GM12878 (cell line): Measurements from ENCODE around the gene HMGCR. TPM values are rescaled to one million over a fixed set of nuclear protein-coding genes. Genes with fewer than 3 reads are reported as not detected.

Source experiments
- ATAC-seq: fragments of 200-7000 bp; cut with Tn5 transposase; 3 replicates; pipeline ENCODE4 v1.9.1; 2020; ENCODE audit warnings: mild to moderate bottlenecking, moderate library complexity
- BruUV-seq: library from RNA; stranded (reverse); fragments of 400-500 nt; replicated peaks from 2 replicates; lab custom pipeline; 2021; lab: Mats Ljungman, UMichigan
- CTCF ChIA-PET: fragments of 300-600 bp; sonication (Branson Sonifier 250); formaldehyde crosslinking; extraction: SDS; loops from one replicate; lab custom pipeline; 2021; ENCODE audit warnings: inconsistent platforms; lab: Yijun Ruan, JAX
- POLR2A ChIA-PET: fragments of 350-600 bp; formaldehyde crosslinking; extraction: SDS; loops from one replicate; lab custom pipeline; 2021; ENCODE audit warnings: inconsistent platforms; lab: Charles Lee
- RAD21 ChIA-PET: fragments of 300-600 bp; sonication (Branson Sonifier 250); formaldehyde crosslinking; loops from one replicate; lab custom pipeline; 2023; ENCODE audit warnings: antibody characterized with exemption; ENCODE audit not compliant: unreplicated experiment; lab: Charles Lee
- SMC1A ChIA-PET: fragments of 300-600 bp; sonication (Branson Sonifier 250); formaldehyde crosslinking; loops from one replicate; lab custom pipeline; 2023; ENCODE audit not compliant: unreplicated experiment, uncharacterized antibody; lab: Charles Lee
- DNase-seq: peaks from one replicate; pipeline ENCODE4 v3.0.0-alpha.2; 2011; ENCODE audit warnings: low read depth, low spot score
- FAIRE-seq: peaks from 3 replicates; lab custom pipeline; 2011; peaks lifted over from hg19 to GRCh38; lab: Jason Lieb, UNC
- H2AFZ ChIP-seq: 2 replicates; pipeline ENCODE4 v1.6.0; 2011; ENCODE audit warnings: low read depth, low read length, control low read depth; ENCODE audit not compliant: control insufficient read depth
- H3K27ac ChIP-seq: 2 replicates; pipeline ENCODE4 v1.5.1; 2011; ENCODE audit warnings: control low read depth; ENCODE audit not compliant: control insufficient read depth, insufficient read depth
- H3K27me3 ChIP-seq, 2 experiments: replicated peaks in 1 of 2; 2 replicates each; pipeline versions ENCODE4 v1.6.0 to v1.6.1; 2011; ENCODE audit warnings: low read length in 1 of 2; ENCODE audit not compliant: control insufficient read depth in 2 of 2, insufficient read depth in 2 of 2
- H3K36me3 ChIP-seq, 2 experiments: 2 replicates each; pipeline ENCODE4 v1.5.1; 2011; ENCODE audit warnings: low read length in 1 of 2; ENCODE audit not compliant: control insufficient read depth in 2 of 2, insufficient read depth in 2 of 2
- H3K4me1 ChIP-seq: 2 replicates; pipeline ENCODE4 v1.6.1; 2011; ENCODE audit warnings: mild to moderate bottlenecking, low read length, moderate library complexity, mixed read lengths; ENCODE audit not compliant: control insufficient read depth, insufficient read depth
- H3K4me2 ChIP-seq: 2 replicates; pipeline ENCODE4 v1.6.0; 2011; ENCODE audit warnings: control low read depth; ENCODE audit not compliant: control insufficient read depth, insufficient read depth
- H3K4me3 ChIP-seq: fragments of 200-600 bp; sonication (generic); 2 replicates; pipeline ENCODE4 v1.5.1; 2016
- H3K79me2 ChIP-seq: 2 replicates; pipeline ENCODE4 v1.6.0; 2011; ENCODE audit warnings: low read length; ENCODE audit not compliant: control insufficient read depth, insufficient read depth
- H3K9ac ChIP-seq: 2 replicates; pipeline ENCODE4 v1.8.0; 2011; ENCODE audit warnings: low read length, control low read depth, mixed read lengths; ENCODE audit not compliant: control insufficient read depth, insufficient read depth
- H3K9me3 ChIP-seq: replicated peaks from 3 replicates; pipeline ENCODE4 v1.5.1; 2011; ENCODE audit warnings: mild to moderate bottlenecking, low read length; ENCODE audit not compliant: control insufficient read depth, insufficient read depth
- H4K20me1 ChIP-seq: 2 replicates; pipeline ENCODE4 v1.6.0; 2011; ENCODE audit not compliant: control insufficient read depth, insufficient read depth
- CHD4 ChIP-seq: fragments of 200-600 bp; sonication (generic); IDR thresholded peaks from 2 replicates; pipeline ENCODE4 v1.6.1; 2016; ENCODE audit warnings: mild to moderate bottlenecking
- EED ChIP-seq: sonication (generic); IDR thresholded peaks from 2 replicates; pipeline ENCODE4 v1.6.1; 2016; ENCODE audit warnings: antibody characterized with exemption, low read depth
- HDAC2 ChIP-seq: fragments of 200-600 bp; sonication (generic); IDR thresholded peaks from 2 replicates; pipeline ENCODE4 v1.6.1; 2017
- MYB ChIP-seq: fragments of 150-350 bp; IDR thresholded peaks from 2 replicates; pipeline ENCODE4 v1.6.1; 2014; ENCODE audit warnings: mild to moderate bottlenecking, low read depth, low read length, borderline replicate concordance
- NR2C1 ChIP-seq: fragments of 450-650 bp; IDR thresholded peaks from 2 replicates; pipeline ENCODE4 v1.6.1; 2017; ENCODE audit warnings: antibody characterized with exemption, mild to moderate bottlenecking, moderate library complexity
- NRF1 ChIP-seq: conservative IDR thresholded peaks from 2 replicates; pipeline ENCODE4 v1.6.1; 2011; ENCODE audit warnings: mild to moderate bottlenecking, low read depth, low read length, improper control_type of control experiment
- POLR2A ChIP-seq: IDR thresholded peaks from 2 replicates; pipeline ENCODE4 v1.6.1; 2011; ENCODE audit warnings: low read depth, mild to moderate bottlenecking, low read length
- SIX5 ChIP-seq: IDR thresholded peaks from 2 replicates; pipeline ENCODE4 v1.6.1; 2011; ENCODE audit warnings: mild to moderate bottlenecking, low read depth, low read length, moderate library complexity; ENCODE audit not compliant: severe bottlenecking
- SMARCA5 ChIP-seq: fragments of 450-650 bp; IDR thresholded peaks from 2 replicates; pipeline ENCODE4 v1.6.1; 2017; ENCODE audit warnings: mild to moderate bottlenecking
- SREBF2 ChIP-seq: IDR thresholded peaks from 2 replicates; pipeline ENCODE4 v1.6.1; 2012; ENCODE audit warnings: mild to moderate bottlenecking, low read length
- SUZ12 ChIP-seq: fragments of 200-600 bp; sonication (generic); IDR thresholded peaks from one replicate; pipeline ENCODE4 v1.6.1; 2018; ENCODE audit warnings: antibody characterized with exemption, mild to moderate bottlenecking; ENCODE audit not compliant: unreplicated experiment
- TAF1 ChIP-seq: IDR thresholded peaks from 2 replicates; pipeline ENCODE4 v1.6.1; 2011; ENCODE audit warnings: mild to moderate bottlenecking, low read depth, low read length, borderline replicate concordance
- TARDBP ChIP-seq: IDR thresholded peaks from 2 replicates; pipeline ENCODE4 v1.6.1; 2016; ENCODE audit warnings: borderline replicate concordance
- TCF12 ChIP-seq: IDR thresholded peaks from 2 replicates; pipeline ENCODE4 v1.6.1; 2011; ENCODE audit warnings: low read depth, mild to moderate bottlenecking, low read length
- ZZZ3 ChIP-seq: IDR thresholded peaks from 2 replicates; pipeline ENCODE4 v1.6.1; 2011; ENCODE audit warnings: low read depth; ENCODE audit not compliant: control insufficient read depth, insufficient read length
- WGBS: methylation state at CpG from one replicate; pipeline ENCODE4 v1.1.6; 2016; ENCODE audit warnings: low lambda C conversion rate; ENCODE audit not compliant: insufficient replicate concordance, insufficient coverage; ENCODE audit errors: missing lambda C conversion rate; 5-methylcytosine and 5-hydroxymethylcytosine counted together
- in situ Hi-C: fragments of 300-500 bp; cut with MboI; formaldehyde crosslinking; loops from 9 replicates; pipeline ENCODE4 v1.14.3; 2018; ENCODE audit warnings: mixed read lengths
- intact Hi-C: fragments of 100-400 bp; cut with micrococcal nuclease; formaldehyde crosslinking; loops from one replicate; pipeline ENCODE4 v1.14.2; 2022; ENCODE audit not compliant: unreplicated experiment
- polyA plus RNA-seq, 11 experiments: library from polyadenylated mRNA; depleted of rRNA in 4 of 11; unstranded in 6 of 11; stranded (reverse) in 5 of 11; fragments of >200 nt; fragmentation: Nextera tagmentation in 4 of 11; fragmentation: Illumina TruSeq in 1 of 11; extraction: Ambion mirVana in 4 of 11; extraction: Trizol in 1 of 11; gene quantifications; 1 replicate in 1 of 11; 2 replicates in 10 of 11; pipeline versions ENCODE4 v1.2.1 to v1.2.3, GENCODE V29; 2011 to 2016; ENCODE audit warnings: inconsistent platforms in 2 of 11, missing spikeins in 2 of 11, low read depth in 1 of 11
- total RNA-seq, 4 experiments: library from RNA; depleted of rRNA in 3 of 4; stranded (reverse); fragments of >200 nt in 3 of 4; fragmentation: Illumina TruSeq in 1 of 4; extraction: Trizol in 1 of 4; gene quantifications; 2 replicates each; pipeline versions ENCODE4 v1.2.1 to v1.2.3, GENCODE V29; 2013 to 2021
- TF ChIP-seq, protein P1 (sequence below), 3 experiments: IDR thresholded peaks in 2 of 3; conservative IDR thresholded peaks in 1 of 3; 2 replicates each; pipeline ENCODE4 v1.5.1; 2011; ENCODE audit warnings: low read depth in 3 of 3, low read length in 3 of 3, mild to moderate bottlenecking in 3 of 3, control low read depth in 2 of 3, moderate library complexity in 2 of 3, inconsistent platforms in 1 of 3, mixed read lengths in 1 of 3; ENCODE audit not compliant: control insufficient read depth in 2 of 3, insufficient read depth in 1 of 3; ENCODE audit errors: extremely low read depth in 1 of 3
- TF ChIP-seq, protein P2 (sequence below): IDR thresholded peaks from 2 replicates; pipeline ENCODE4 v1.6.1; 2011; ENCODE audit warnings: low read depth, low read length, improper control_type of control experiment, borderline replicate concordance
- TF ChIP-seq, protein P3 (sequence below): fragments of 450-650 bp; IDR thresholded peaks from 2 replicates; pipeline ENCODE4 v1.6.1; 2017; ENCODE audit warnings: mild to moderate bottlenecking, low read depth, inconsistent platforms; ENCODE audit not compliant: poor library complexity, severe bottlenecking

HMGCR gene
- total and polyA plus RNA-seq, 10 of the 15 experiments (the other 5 are each of a cell fraction or from before 2014, with no cell fraction given) = 30.8 to 119 (median 73.9) TPM

DNA sequence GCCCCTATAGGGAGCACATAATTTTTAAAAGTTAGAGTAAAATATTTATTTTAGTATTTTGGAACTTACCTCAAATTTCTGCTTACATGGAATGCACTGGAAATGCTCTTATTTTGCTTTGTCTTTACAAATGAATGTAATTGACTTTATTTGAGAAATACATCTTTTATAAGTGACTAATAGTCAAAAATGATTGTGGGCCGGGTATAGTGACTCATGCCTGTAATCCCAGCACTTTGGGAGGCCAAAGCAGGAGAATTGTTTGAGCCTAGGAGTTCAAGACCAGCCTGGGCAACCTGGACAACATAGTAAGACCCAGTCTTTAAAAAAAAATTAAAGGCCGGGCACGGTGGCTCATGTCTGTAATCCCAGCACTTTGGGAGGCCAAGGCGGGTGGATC lies 5.8 kb downstream of the HMGCR start:
- H4K20me1 ChIP-seq = peaks cover 4% of the 10 kb centered on the region; the same call in 1 of the 2 replicates

DNA sequence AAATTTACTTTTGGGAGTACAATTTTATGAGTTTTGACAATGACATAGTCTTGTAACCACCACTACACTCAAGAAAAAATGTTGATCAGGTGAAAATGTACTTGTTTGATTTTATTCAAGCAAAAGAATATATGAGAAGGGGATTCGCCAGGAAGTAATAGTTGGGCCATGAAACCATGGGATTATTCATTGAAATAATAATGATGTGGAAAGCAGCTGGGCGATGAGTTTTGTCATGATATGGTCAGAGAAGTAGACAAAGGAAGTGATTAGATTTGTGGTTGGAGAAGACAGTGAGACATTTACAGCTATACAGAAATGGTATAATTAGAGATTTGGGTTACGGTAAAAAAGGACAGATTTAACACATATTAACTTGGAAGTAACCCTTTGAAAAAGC lies 11.2 kb downstream of the HMGCR start:
- BruUV-seq = no TSS peak
- no peaks in the 10 kb centered on the region; the same call in 1 of the 2 replicates for H3K4me1 ChIP-seq
- H3K9me3 ChIP-seq = no peaks in the 10 kb centered on the region; the same call in 2 of the 3 replicates
- no peaks in the 10 kb centered on the region for H3K27me3 ChIP-seq
- ATAC-seq = no peak
- H3K4me2 ChIP-seq = no peak overlapping the region
- H3K79me2 ChIP-seq = peaks cover 19% of the 10 kb centered on the region
- peaks cover 3 to 58% of the 10 kb centered on the region in 2 experiments for H3K36me3 ChIP-seq
- no peak overlapping the region for H3K9ac ChIP-seq
- H3K27ac ChIP-seq = no peak overlapping the region
- in situ Hi-C loops = no loop called here
- no peak for DNase-seq
- H3K4me3 ChIP-seq = no peak overlapping the region
- ChIA-PET RAD21 (interaction anchor here (0.8 kb wide), 1 partner anchor 11 kb away, joined by 4 read pairs; the partner anchor contains the start of gene HMGCR), POLR2A (interaction anchor here (0.5 to 0.8 kb wide), 4 partner anchors 22 to 1809 kb away, joined by 3 read pairs; no protein-coding TSS in a partner anchor), SMC1A (interaction anchor here (1.0 to 1.7 kb wide), 2 partner anchors 10 to 12 kb away, joined by 4 read pairs; no protein-coding TSS in a partner anchor), CTCF (no interaction called here)
- intact Hi-C loops = loop anchor here (10.0 kb wide), 1 partner anchor 337 kb away; no protein-coding TSS in a partner anchor
- H2AFZ ChIP-seq = no peak overlapping the region
- 98% methylated on average over 3 of the region's 3 CpGs for WGBS
- no peaks in the 10 kb centered on the region for H4K20me1 ChIP-seq
- no peak for FAIRE-seq
- TF ChIP-seq ZZZ3 (no peak), TARDBP (no peak), HDAC2 (no peak), NR2C1 (no peak), SREBF2 (no peak)
- TF ChIP-seq, protein P1, sequence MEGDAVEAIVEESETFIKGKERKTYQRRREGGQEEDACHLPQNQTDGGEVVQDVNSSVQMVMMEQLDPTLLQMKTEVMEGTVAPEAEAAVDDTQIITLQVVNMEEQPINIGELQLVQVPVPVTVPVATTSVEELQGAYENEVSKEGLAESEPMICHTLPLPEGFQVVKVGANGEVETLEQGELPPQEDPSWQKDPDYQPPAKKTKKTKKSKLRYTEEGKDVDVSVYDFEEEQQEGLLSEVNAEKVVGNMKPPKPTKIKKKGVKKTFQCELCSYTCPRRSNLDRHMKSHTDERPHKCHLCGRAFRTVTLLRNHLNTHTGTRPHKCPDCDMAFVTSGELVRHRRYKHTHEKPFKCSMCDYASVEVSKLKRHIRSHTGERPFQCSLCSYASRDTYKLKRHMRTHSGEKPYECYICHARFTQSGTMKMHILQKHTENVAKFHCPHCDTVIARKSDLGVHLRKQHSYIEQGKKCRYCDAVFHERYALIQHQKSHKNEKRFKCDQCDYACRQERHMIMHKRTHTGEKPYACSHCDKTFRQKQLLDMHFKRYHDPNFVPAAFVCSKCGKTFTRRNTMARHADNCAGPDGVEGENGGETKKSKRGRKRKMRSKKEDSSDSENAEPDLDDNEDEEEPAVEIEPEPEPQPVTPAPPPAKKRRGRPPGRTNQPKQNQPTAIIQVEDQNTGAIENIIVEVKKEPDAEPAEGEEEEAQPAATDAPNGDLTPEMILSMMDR (IDR thresholded peaks at IDR 0.05 in 2 of 3, conservative IDR thresholded peaks at IDR 0.05 in 1 of 3; ENCODE audit: control insufficient read depth in 2 of 3, extremely low read depth in 1 of 3, insufficient read depth in 1 of 3, low read depth in 3 of 3, low read length in 3 of 3) = no peak
- TF ChIP-seq, protein P2, sequence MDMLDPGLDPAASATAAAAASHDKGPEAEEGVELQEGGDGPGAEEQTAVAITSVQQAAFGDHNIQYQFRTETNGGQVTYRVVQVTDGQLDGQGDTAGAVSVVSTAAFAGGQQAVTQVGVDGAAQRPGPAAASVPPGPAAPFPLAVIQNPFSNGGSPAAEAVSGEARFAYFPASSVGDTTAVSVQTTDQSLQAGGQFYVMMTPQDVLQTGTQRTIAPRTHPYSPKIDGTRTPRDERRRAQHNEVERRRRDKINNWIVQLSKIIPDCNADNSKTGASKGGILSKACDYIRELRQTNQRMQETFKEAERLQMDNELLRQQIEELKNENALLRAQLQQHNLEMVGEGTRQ = no peak
- TF ChIP-seq, protein P3, sequence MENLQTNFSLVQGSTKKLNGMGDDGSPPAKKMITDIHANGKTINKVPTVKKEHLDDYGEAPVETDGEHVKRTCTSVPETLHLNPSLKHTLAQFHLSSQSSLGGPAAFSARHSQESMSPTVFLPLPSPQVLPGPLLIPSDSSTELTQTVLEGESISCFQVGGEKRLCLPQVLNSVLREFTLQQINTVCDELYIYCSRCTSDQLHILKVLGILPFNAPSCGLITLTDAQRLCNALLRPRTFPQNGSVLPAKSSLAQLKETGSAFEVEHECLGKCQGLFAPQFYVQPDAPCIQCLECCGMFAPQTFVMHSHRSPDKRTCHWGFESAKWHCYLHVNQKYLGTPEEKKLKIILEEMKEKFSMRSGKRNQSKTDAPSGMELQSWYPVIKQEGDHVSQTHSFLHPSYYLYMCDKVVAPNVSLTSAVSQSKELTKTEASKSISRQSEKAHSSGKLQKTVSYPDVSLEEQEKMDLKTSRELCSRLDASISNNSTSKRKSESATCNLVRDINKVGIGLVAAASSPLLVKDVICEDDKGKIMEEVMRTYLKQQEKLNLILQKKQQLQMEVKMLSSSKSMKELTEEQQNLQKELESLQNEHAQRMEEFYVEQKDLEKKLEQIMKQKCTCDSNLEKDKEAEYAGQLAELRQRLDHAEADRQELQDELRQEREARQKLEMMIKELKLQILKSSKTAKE = no peak

More for the DNA sequence above, 5.8 kb downstream of the HMGCR start:
- H3K4me2 ChIP-seq = no peak overlapping the region
- CTCF ChIA-PET = no interaction called here
- DNase-seq = no peak
- H2AFZ ChIP-seq = no peak overlapping the region
- no peaks in the 10 kb centered on the region for H3K9me3 ChIP-seq
- H3K4me1 ChIP-seq = peaks cover 6% of the 10 kb centered on the region; the same call in 1 of the 2 replicates
- WGBS = 90% methylated on average over 4 of the region's 4 CpGs
- H3K36me3 ChIP-seq = peaks cover 1 to 29% of the 10 kb centered on the region in 2 experiments; a peak in 3 of 4 replicates
- no peak for ATAC-seq
- intact Hi-C loops (loop anchor here (10.0 kb wide), 1 partner anchor 342 kb away; no protein-coding TSS in a partner anchor), in situ Hi-C loops (no loop called here)
- no peak overlapping the region for H3K4me3 ChIP-seq
- BruUV-seq = no TSS peak
- FAIRE-seq = no peak
- RAD21 ChIA-PET = no interaction called here
- H3K27ac ChIP-seq = no peak overlapping the region
- H3K79me2 ChIP-seq = peaks cover 61% of the 10 kb centered on the region
- SMC1A ChIA-PET = interaction anchor here (2.2 to 4.3 kb wide), 3 partner anchors 13 to 166 kb away, joined by 6 to 18 read pairs (median 10); no protein-coding TSS in a partner anchor
- no peak overlapping the region for H3K9ac ChIP-seq
- TF ChIP-seq MYB = no peak
- no peak for TF ChIP-seq NRF1
- TF ChIP-seq CHD4 = no peak
- no peak for TF ChIP-seq TCF12
- no peak for TF ChIP-seq EED
- TF ChIP-seq SIX5 = no peak
- TF ChIP-seq TAF1 = no peak
- TF ChIP-seq POLR2A = no peak
- TF ChIP-seq SUZ12 = no peak
- no peak for TF ChIP-seq SMARCA5
- no peaks in the 10 kb centered on the region for H3K27me3 ChIP-seq
- POLR2A ChIA-PET = no interaction called here
